GM10248 (cell line): ENCODE data around the gene GHR.

Source experiments
- CTCF ChIA-PET: fragments of 300-600 bp; sonication (Branson Sonifier 250); formaldehyde crosslinking; extraction: SDS; loops from one replicate; lab custom pipeline; 2021; ENCODE audit warnings: antibody characterized with exemption; lab: Yijun Ruan, JAX
- POLR2A ChIA-PET: fragments of 350-650 bp; sonication (Branson Sonifier 250); formaldehyde crosslinking; extraction: SDS; loops from one replicate; lab custom pipeline; 2020; ENCODE audit warnings: antibody characterized with exemption; lab: Yijun Ruan, JAX
- DNase-seq: peaks from one replicate; pipeline ENCODE4 v3.0.0; 2012; ENCODE audit errors: extremely low spot score
- CTCF ChIP-seq: IDR thresholded peaks from 2 replicates; pipeline ENCODE4 v1.5.1; 2012; ENCODE audit warnings: mild to moderate bottlenecking, low read depth; ENCODE audit errors: extremely low read depth, missing control alignments, control extremely low read depth

Gene GHR

DNA sequence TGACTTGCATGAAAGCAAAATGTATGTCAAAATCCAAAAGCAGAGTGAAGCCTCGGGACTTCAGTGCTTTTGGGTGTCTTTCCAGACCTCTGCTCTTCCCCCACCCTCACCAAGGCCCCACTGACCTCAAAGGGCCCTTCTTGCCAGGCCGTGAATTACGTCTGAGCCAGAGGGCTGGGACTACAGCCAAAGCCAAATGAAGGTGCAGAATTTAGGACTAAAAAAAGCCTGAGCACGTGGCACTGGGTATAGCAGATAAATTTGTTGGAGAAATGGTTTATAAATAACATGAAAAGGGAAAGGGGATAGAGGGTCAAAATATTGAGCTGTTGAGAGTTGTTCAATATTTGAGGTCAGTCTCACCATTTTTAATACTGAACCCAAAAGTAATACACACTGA, 163.4 kb downstream of the GHR start:
- no peak for DNase-seq
- ChIA-PET CTCF (interaction anchor here (0.6 to 6.2 kb wide), 6 partner anchors 9 to 1682 kb away, joined by 3 to 38 read pairs (median 3); no protein-coding TSS in a partner anchor), POLR2A (no interaction called here)
- TF ChIP-seq CTCF = no peak

GRCh38 chr5:42587096-42587723, 164.0 kb downstream of the GHR start:
- ChIA-PET POLR2A (no interaction called here), CTCF (interaction anchor here (0.6 to 1.2 kb wide), 3 partner anchors 10 to 582 kb away, joined by 3 read pairs; no protein-coding TSS in a partner anchor)
- TF ChIP-seq CTCF = no peak

GRCh38 chr5:42590566-42590965, 167.3 kb downstream of the GHR start:
- CTCF ChIA-PET = interaction anchor here (1.5 kb wide), 1 partner anchor 22 kb away, joined by 3 read pairs; no protein-coding TSS in a partner anchor
- no peak for TF ChIP-seq CTCF
- no peak for DNase-seq
- POLR2A ChIA-PET = no interaction called here

More at GRCh38 chr5:42587096-42587723, 164.0 kb downstream of the GHR start:
- no peak for DNase-seq

- TF ChIP-seq CTCF = no peak
- ChIA-PET POLR2A (no interaction called here), CTCF (interaction anchor here (1.0 to 2.7 kb wide), 4 partner anchors 8 to 298 kb away, joined by 3 to 12 read pairs (median 6); no protein-coding TSS in a partner anchor)
- DNase-seq = no peak
These were observed 167.8 kb downstream of the GHR start for GRCh38 chr5:42591015-42591414.

- no peak for TF ChIP-seq CTCF
- POLR2A ChIA-PET = no interaction called here
- DNase-seq = no peak
- CTCF ChIA-PET = interaction anchor here (1.3 to 2.7 kb wide), 3 partner anchors 7 to 296 kb away, joined by 5 to 12 read pairs (median 6); no protein-coding TSS in a partner anchor
These were observed 169.3 kb downstream of the GHR start for GRCh38 chr5:42592401-42593140.

DNA sequence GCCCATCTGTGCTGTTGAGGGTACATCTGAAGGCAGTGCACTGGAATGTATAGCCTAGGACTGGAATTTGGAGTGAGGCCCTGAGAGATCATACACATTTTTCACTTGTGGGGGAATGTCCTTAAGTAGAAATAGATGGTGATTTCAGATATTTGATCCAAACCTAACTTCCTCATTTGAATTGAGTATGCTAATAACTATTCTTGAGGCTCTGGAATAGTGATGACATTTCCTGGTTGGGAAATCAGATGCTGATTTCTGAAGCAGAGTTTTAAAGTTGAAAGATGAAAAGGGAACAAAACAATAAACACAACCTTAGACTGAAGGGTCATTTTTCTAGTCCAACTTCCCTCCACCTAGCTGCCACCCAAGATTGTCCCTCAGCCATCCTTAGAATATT, 170.4 kb downstream of the GHR start:
- CTCF ChIA-PET = interaction anchor here (1.7 to 2.7 kb wide), 3 partner anchors 11 to 13 kb away, joined by 6 to 12 read pairs (median 12); no protein-coding TSS in a partner anchor
- no peak for DNase-seq
- POLR2A ChIA-PET = no interaction called here
- TF ChIP-seq CTCF = no peak
